ENCODE data around the gene MICU1. TPM values are rescaled to one million over a fixed set of nuclear protein-coding genes. Genes with fewer than 3 reads are reported as not detected.

MICU1 gene
- polyA plus RNA-seq, 1 of the 3 experiments (the other 2 are of a cell fraction), result 24.6 TPM

- no peak for TF ChIP-seq REST (IDR thresholded peaks at IDR 0.05; ENCODE audit: low read depth, low read length)
- TF ChIP-seq SMC3 (IDR thresholded peaks at IDR 0.05; ENCODE audit: low read depth, low read length), result no peak
Observed at GRCh38 chr10:72414642-72415041, 211.2 kb downstream of the MICU1 start (continued).

GRCh38 chr10:72409167-72409566, 216.7 kb downstream of the MICU1 start:
- no peak for DNase-seq
- Histone ChIP-seq H3K9ac (no peak overlapping the region), H3K4me3 (ENCODE audit: low read depth in 2 of 2, low read length in 1 of 2) (no peak overlapping the region), H3K4me2 (no peak overlapping the region), H3K27ac (ENCODE audit: low read depth in 2 of 2, low read length in 1 of 2) (no peak overlapping the region), H3K9me3 (no peaks in the 10 kb centered on the region), H3K9me2 (no peaks in the 10 kb centered on the region), H3K4me1 (ENCODE audit: control insufficient read depth in 1 of 2, insufficient read depth in 2 of 2, low read depth in 1 of 2, low read length in 1 of 2) (no peaks in the 10 kb centered on the region), H3K36me3 (replicated peaks in 1 of 2; ENCODE audit: control insufficient read depth in 1 of 2, insufficient read depth in 2 of 2, low read length in 1 of 2) (no peaks in the 10 kb centered on the region), H3K27me3 (ENCODE audit: insufficient read depth) (no peaks in the 10 kb centered on the region), H3K79me2 (ENCODE audit: insufficient read depth) (no peaks in the 10 kb centered on the region), H4K20me1 (ENCODE audit: insufficient read depth) (no peaks in the 10 kb centered on the region), H3F3A (replicated peaks; ENCODE audit: insufficient read depth) (peaks cover 3% of the 10 kb centered on the region), H2AFZ (ENCODE audit: low read depth) (no peak overlapping the region)
- ChIA-PET POLR2A (no interaction called here), CTCF (no interaction called here)
- 85% methylated on average over 1 of the region's 1 CpG for WGBS (ENCODE audit: low lambda C conversion rate)
- TF ChIP-seq SMC3 (IDR thresholded peaks at IDR 0.05; ENCODE audit: low read depth, low read length) (no peak), SIN3A (IDR thresholded peaks at IDR 0.05; ENCODE audit: borderline replicate concordance, low read depth, low read length) (no peak), JUND (IDR thresholded peaks at IDR 0.05) (no peak), TAF1 (IDR thresholded peaks at IDR 0.05; ENCODE audit: borderline replicate concordance, low read depth, low read length) (no peak), FOXJ3 (CRISPR knock-in tag; IDR thresholded peaks at IDR 0.05) (no peak), NRF1 (IDR thresholded peaks at IDR 0.05; ENCODE audit: low read depth, low read length) (no peak), EP300 (IDR thresholded peaks at IDR 0.05; ENCODE audit: borderline replicate concordance in 1 of 2, low read depth in 1 of 2, low read length in 1 of 2) (no peak), RXRA (IDR thresholded peaks at IDR 0.05; ENCODE audit: borderline replicate concordance, low read depth) (no peak), FOSL2 (IDR thresholded peaks at IDR 0.05; ENCODE audit: borderline replicate concordance, low read depth) (no peak), PBX3 (IDR thresholded peaks at IDR 0.05) (no peak), RAD21 (IDR thresholded peaks at IDR 0.05; ENCODE audit: low read length) (no peak), MXI1 (IDR thresholded peaks at IDR 0.05; ENCODE audit: low read depth, low read length) (no peak), ZBTB33 (IDR thresholded peaks at IDR 0.05; ENCODE audit: borderline replicate concordance, low read depth) (no peak), MEF2A (IDR thresholded peaks at IDR 0.05; ENCODE audit: borderline replicate concordance, low read depth) (no peak), RCOR1 (IDR thresholded peaks at IDR 0.05; ENCODE audit: low read length) (no peak), NFIC (IDR thresholded peaks at IDR 0.05; ENCODE audit: borderline replicate concordance) (no peak), GATA2 (CRISPR knock-in tag; IDR thresholded peaks at IDR 0.05) (no peak)
